Left lung (tissue), 10 donors: ENCODE data around the gene STUB1. TPM values are rescaled to one million over a fixed set of nuclear protein-coding genes. Genes with fewer than 3 reads are reported as not detected.

Source experiments
- ATAC-seq: fragments of 200-7000 bp; cut with Tn5 transposase; one replicate; pipeline ENCODE4 v1.9.1; 2020; ENCODE audit warnings: moderate library complexity
- DNase-seq, 4 donors: peaks; one replicate each; pipeline ENCODE4 v3.0.0-alpha.2; 2013 to 2020
- H3K27ac ChIP-seq, 2 donors: fragments of 200-600 bp; sonication (generic) in 1 of 2; one replicate each; pipeline versions ENCODE4 v1.5.0 to v1.8.0; 2020 to 2021
- H3K27me3 ChIP-seq, 2 donors: fragments of 200-600 bp; sonication (generic) in 1 of 2; one replicate each; pipeline versions ENCODE4 v1.5.0 to v1.8.0; 2020 to 2021
- H3K36me3 ChIP-seq, 2 donors: fragments of 200-600 bp; sonication (generic) in 1 of 2; one replicate each; pipeline versions ENCODE4 v1.5.0 to v1.8.0; 2020 to 2021
- H3K4me1 ChIP-seq, 2 donors: fragments of 200-600 bp; one replicate each; pipeline ENCODE4 v1.8.0; 2021
- H3K4me3 ChIP-seq, 2 donors: fragments of 200-600 bp; sonication (generic) in 1 of 2; one replicate each; pipeline versions ENCODE4 v1.5.0 to v1.8.0; 2020 to 2021; ENCODE audit warnings: mild to moderate bottlenecking in 1 of 2
- H3K9me3 ChIP-seq, 2 donors: fragments of 200-600 bp; sonication (generic) in 1 of 2; one replicate each; pipeline versions ENCODE4 v1.5.0 to v1.8.0; 2020 to 2021
- intact Hi-C, 2 donors: fragments of 100-400 bp; cut with DNase I; formaldehyde crosslinking; loops; one replicate each; pipeline versions ENCODE4 v1.11.2 to v1.14.2; 2022
- polyA plus RNA-seq, 6 donors: library from polyadenylated mRNA; unstranded; fragments of 120-200 nt; gene quantifications; one replicate each; pipeline ENCODE4 v1.2.1, GENCODE V29; 2013; ENCODE audit not compliant: insufficient read length in 6 of 6
- total RNA-seq, 2 donors: library from RNA; stranded (reverse); fragmentation: NEBNext Ultra II Directional; extraction: Animal tissue kit (Norgen Biotek cat#: 25700); gene quantifications; one replicate each; pipeline ENCODE4 v1.2.1, GENCODE V29; 2021
- TF ChIP-seq, protein P1 (sequence below), 2 donors: fragments of 200-600 bp; sonication (generic) in 1 of 2; IDR thresholded peaks; one replicate each; pipeline versions ENCODE4 v1.5.0 to v1.8.0; 2021; ENCODE audit warnings: antibody characterized with exemption in 2 of 2
- donor health status: DM: no; HTN: yes; CAD: no.
- donor health status: DM: no; HTN: no; CAD: no.

Gene STUB1
- total and polyA plus RNA-seq, 8 donors, result 92.9 to 143 (median 108) TPM

- H3K4me1 ChIP-seq, result peaks cover 12 to 34% of the 10 kb centered on the region in 2 donors
- no peak for DNase-seq
- H3K36me3 ChIP-seq, result peaks cover 0 to 21% of the 10 kb centered on the region in 2 donors
- peak overlapping the region; percentile 81 to 89 for H3K4me3 ChIP-seq
- TF ChIP-seq, protein P1, sequence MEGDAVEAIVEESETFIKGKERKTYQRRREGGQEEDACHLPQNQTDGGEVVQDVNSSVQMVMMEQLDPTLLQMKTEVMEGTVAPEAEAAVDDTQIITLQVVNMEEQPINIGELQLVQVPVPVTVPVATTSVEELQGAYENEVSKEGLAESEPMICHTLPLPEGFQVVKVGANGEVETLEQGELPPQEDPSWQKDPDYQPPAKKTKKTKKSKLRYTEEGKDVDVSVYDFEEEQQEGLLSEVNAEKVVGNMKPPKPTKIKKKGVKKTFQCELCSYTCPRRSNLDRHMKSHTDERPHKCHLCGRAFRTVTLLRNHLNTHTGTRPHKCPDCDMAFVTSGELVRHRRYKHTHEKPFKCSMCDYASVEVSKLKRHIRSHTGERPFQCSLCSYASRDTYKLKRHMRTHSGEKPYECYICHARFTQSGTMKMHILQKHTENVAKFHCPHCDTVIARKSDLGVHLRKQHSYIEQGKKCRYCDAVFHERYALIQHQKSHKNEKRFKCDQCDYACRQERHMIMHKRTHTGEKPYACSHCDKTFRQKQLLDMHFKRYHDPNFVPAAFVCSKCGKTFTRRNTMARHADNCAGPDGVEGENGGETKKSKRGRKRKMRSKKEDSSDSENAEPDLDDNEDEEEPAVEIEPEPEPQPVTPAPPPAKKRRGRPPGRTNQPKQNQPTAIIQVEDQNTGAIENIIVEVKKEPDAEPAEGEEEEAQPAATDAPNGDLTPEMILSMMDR (IDR thresholded peaks at IDR 0.05), result no peak
- H3K9me3 ChIP-seq, result no peaks in the 10 kb centered on the region
- intact Hi-C loops, result no loop called here
- ATAC-seq, result no peak
- H3K27ac ChIP-seq, result peak overlapping the region; percentile 94 to 98
- H3K27me3 ChIP-seq, result peaks cover 0 to 6% of the 10 kb centered on the region in 2 donors
Measured at GRCh38 chr16:635573-636205, 44.5 kb upstream of the STUB1 start.

DNA sequence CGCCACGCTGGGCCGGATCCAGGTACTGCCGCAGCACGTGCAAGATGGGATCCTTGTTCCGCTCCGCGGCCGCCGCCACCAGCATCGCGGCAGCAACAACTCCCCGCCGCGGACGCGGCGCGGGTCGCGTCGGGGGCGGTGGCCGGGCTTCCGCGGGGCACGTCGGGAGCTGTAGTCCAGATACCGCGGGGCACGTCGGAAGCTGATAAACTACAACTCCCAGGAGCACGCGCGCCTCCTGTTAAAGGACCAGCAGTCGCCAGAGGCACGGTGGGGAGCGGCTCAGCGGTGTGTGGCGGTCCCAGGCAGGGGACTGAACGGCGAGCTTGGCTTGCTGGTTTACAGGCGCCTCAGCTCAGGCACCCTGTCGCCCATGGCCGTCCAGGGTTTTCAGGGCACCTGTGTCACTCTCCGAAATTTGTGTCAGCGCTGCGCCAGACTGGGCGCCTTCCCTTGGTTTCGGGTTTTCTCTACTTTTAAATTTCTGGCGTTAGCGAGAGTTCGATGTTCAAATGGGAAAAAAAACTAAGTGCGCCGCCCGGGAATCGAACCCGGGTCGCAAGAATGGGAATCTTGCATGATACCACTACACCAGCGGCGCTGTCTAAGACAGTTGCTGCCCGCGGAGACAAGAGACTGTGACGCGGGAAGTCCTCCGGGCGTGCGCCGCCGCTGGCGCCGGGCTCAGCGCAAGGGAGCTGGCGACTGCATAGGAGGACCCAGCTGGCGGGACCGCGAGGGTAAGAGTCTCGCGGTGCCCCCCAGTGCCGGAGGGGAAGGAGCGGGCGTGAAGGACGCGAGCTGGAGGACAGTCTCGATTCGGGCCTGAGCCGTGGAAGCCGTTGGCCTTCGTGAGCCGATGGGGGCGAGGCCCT, 43.8 kb upstream of the STUB1 start, which contains the start of gene METTL26:
TSS of gene METTL26 (minus strand) at position 100 of the 875 bp plus-strand sequence. CDS start at position 85, 15 bp downstream.
- DNase-seq (peak; percentile 92 to 98 (median 96)), ATAC-seq (peak; percentile 92)
- Histone ChIP-seq H3K27me3 (no peaks in the 10 kb centered on the region), H3K27ac (peak within 1 kb of the TSS; percentile 94 to 98), H3K4me3 (peak within 1 kb of the TSS; percentile 81 to 89), H3K4me1 (peaks cover 5 to 29% of the 10 kb centered on the region in 2 donors), H3K9me3 (no peaks in the 10 kb centered on the region), H3K36me3 (peaks cover 0 to 21% of the 10 kb centered on the region in 2 donors)
- TF ChIP-seq, protein P1 (IDR thresholded peaks at IDR 0.05), result no peak
- intact Hi-C loops, result no loop called here

DNA sequence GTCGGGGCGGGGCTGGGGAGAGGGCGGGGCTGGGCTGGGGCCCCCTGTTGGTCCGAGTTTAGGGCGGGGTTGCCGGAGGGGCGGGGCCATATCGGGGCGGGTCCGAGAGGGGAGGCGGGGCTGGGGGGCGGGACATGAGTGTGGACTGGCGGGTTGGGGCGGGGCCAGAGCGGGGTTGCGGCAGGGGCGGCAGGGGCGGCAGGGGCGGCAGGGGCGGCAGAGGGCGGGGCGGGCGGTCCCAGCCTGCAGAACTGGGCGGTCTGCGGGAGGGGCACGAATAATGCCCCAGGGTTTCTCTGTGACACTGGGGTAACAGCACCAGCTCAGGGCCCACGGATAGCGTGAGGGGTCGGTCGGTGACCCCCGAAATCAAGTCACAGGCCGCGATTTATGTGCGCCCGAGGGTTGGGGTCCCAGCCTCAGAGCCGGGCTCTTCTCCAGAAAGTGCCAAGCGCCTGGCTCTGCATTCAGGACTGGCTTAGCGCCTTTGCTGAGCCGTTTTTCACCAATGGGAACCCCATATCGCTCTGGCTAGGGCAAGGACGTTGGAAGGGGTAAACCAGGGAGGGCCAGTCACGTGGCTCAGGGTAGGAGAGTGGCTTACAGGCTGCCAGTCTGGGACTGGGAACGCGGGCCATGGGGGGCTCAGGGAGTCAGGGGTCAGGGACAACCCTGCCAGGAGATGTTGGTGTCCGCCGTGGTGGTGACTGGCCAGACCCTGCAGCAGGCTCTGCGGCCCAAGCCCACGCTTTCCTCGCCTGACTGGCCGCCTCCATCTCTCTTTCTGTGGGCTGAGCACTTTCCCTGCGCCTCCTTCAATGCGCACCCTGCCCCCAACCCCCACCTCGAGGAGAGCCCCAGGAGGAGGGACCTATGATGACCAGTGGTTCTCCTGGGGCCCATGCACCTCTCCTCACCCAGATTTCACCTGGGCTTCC, 42.9 kb upstream of the STUB1 start:
- Histone ChIP-seq H3K27me3 (no peaks in the 10 kb centered on the region), H3K4me3 (peak overlapping the region; percentile 81 to 89), H3K9me3 (no peaks in the 10 kb centered on the region), H3K4me1 (peaks cover 5 to 33% of the 10 kb centered on the region in 2 donors), H3K27ac (peak overlapping the region; percentile 94 to 98), H3K36me3 (peaks cover 0 to 21% of the 10 kb centered on the region in 2 donors)
- intact Hi-C loops, result no loop called here
- ATAC-seq (peak; percentile 86), DNase-seq (peak in 3 of 4 donors; percentile 93 to 95 (median 94))
- TF ChIP-seq, protein P1 (IDR thresholded peaks at IDR 0.05), result no peak

- H3K27me3 ChIP-seq, result no peaks in the 10 kb centered on the region
- H3K9me3 ChIP-seq, result no peaks in the 10 kb centered on the region
- H3K4me1 ChIP-seq, result peaks cover 12 to 40% of the 10 kb centered on the region in 2 donors
- no peak overlapping the region for H3K4me3 ChIP-seq
- ATAC-seq, result no peak
- intact Hi-C loops, result no loop called here
- peaks cover 0 to 13% of the 10 kb centered on the region in 2 donors for H3K36me3 ChIP-seq
- DNase-seq, result no peak
- TF ChIP-seq, protein P1 (IDR thresholded peaks at IDR 0.05), result no peak
- no peak overlapping the region for H3K27ac ChIP-seq
Measured at GRCh38 chr16:638034-638543, 42.1 kb upstream of the STUB1 start.
